A204.1 (cell line): Measurements from ENCODE around the gene CALM3.
"Not testable (repeated sequence)": the region's sequence is repeated elsewhere in the genome, so short reads cannot be mapped to it uniquely, and the experiment has no call there.

Source experiments
- FAIRE-seq: peaks from 2 replicates; lab custom pipeline; 2012; peaks lifted over from hg19 to GRCh38; lab: Jason Lieb, UNC

CALM3 gene

GRCh38 chr19:46601318-46602224 lies at the start of gene CALM3:
CALM3 (plus strand) TSS chr19:46601330; CDS start chr19:46601435, 105 bp downstream.
- FAIRE-seq = no peak

GRCh38 chr19:46552891-46553290 lies 48.2 kb upstream of the CALM3 start:
- FAIRE-seq = no peak

- no peak for FAIRE-seq
These were observed 47.0 kb upstream of the CALM3 start for GRCh38 chr19:46554161-46554560.

- FAIRE-seq = no peak
These were observed 45.4 kb upstream of the CALM3 start for GRCh38 chr19:46555628-46556280.

- not testable (repeated sequence) for FAIRE-seq
These were observed 44.7 kb upstream of the CALM3 start for GRCh38 chr19:46556471-46556870.

GRCh38 chr19:46559203-46559602 lies 41.9 kb upstream of the CALM3 start:
- FAIRE-seq = no peak

- FAIRE-seq = not testable (repeated sequence)
These were observed 41.5 kb upstream of the CALM3 start for GRCh38 chr19:46559675-46560074.

GRCh38 chr19:46564701-46565100 lies 36.4 kb upstream of the CALM3 start:
- FAIRE-seq = no peak

- no peak for FAIRE-seq
These were observed 29.6 kb upstream of the CALM3 start for GRCh38 chr19:46571495-46571894.

- FAIRE-seq = no peak
These were observed 27.2 kb upstream of the CALM3 start for GRCh38 chr19:46573679-46574498.

GRCh38 chr19:46574533-46574932 lies 26.6 kb upstream of the CALM3 start:
- no peak for FAIRE-seq

- FAIRE-seq = no peak
These were observed 22.7 kb upstream of the CALM3 start for GRCh38 chr19:46578450-46578849.

- no peak for FAIRE-seq
These were observed 21.7 kb upstream of the CALM3 start for GRCh38 chr19:46579361-46579879.

GRCh38 chr19:46580247-46580646 lies 20.9 kb upstream of the CALM3 start:
- no peak for FAIRE-seq

- FAIRE-seq = no peak
These were observed 15.6 kb upstream of the CALM3 start for GRCh38 chr19:46585539-46585938.

GRCh38 chr19:46586294-46586693 lies 14.8 kb upstream of the CALM3 start:
- FAIRE-seq = no peak

- no peak for FAIRE-seq
These were observed 13.3 kb upstream of the CALM3 start for GRCh38 chr19:46587861-46588260.

GRCh38 chr19:46591254-46591653 lies 9.9 kb upstream of the CALM3 start:
- no peak for FAIRE-seq

GRCh38 chr19:46591870-46592269 lies 9.3 kb upstream of the CALM3 start:
- no peak for FAIRE-seq

- FAIRE-seq = no peak
These were observed 5.1 kb upstream of the CALM3 start for GRCh38 chr19:46596008-46596407.

GRCh38 chr19:46598372-46598917 lies 2.7 kb upstream of the CALM3 start:
- no peak for FAIRE-seq

- no peak for FAIRE-seq
These were observed 1.3 kb upstream of the CALM3 start for GRCh38 chr19:46599716-46600373.
